ENCODE results near the gene NRG2.
A peak's percentile ranks its signal among the peaks of the same experiment; 100 is the strongest.

DNA sequence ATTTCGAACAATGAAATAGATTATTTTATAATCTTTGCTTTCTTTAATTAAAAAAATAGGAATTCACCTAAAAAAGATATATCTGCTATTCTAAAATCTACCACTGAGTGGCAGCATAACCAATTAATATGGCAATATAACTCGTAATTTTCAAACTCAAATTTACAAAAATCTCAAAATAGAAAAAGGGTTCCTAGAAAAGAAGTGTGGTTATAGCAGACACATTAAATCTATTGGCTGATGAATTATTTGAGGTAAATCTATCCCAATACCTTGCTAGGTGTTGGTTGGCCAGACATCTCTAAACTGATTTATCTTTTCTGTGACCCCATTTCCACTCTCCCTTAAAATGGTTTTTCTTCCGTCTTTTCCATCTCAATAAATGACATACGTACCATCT lies 30.2 kb upstream of the NRG2 start:
- TF ChIP-seq, protein P1, sequence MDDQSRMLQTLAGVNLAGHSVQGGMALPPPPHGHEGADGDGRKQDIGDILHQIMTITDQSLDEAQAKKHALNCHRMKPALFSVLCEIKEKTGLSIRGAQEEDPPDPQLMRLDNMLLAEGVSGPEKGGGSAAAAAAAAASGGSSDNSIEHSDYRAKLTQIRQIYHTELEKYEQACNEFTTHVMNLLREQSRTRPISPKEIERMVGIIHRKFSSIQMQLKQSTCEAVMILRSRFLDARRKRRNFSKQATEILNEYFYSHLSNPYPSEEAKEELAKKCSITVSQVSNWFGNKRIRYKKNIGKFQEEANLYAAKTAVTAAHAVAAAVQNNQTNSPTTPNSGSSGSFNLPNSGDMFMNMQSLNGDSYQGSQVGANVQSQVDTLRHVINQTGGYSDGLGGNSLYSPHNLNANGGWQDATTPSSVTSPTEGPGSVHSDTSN (IDR thresholded peaks at IDR 0.05), result no peak
- TF ChIP-seq, protein P2, sequence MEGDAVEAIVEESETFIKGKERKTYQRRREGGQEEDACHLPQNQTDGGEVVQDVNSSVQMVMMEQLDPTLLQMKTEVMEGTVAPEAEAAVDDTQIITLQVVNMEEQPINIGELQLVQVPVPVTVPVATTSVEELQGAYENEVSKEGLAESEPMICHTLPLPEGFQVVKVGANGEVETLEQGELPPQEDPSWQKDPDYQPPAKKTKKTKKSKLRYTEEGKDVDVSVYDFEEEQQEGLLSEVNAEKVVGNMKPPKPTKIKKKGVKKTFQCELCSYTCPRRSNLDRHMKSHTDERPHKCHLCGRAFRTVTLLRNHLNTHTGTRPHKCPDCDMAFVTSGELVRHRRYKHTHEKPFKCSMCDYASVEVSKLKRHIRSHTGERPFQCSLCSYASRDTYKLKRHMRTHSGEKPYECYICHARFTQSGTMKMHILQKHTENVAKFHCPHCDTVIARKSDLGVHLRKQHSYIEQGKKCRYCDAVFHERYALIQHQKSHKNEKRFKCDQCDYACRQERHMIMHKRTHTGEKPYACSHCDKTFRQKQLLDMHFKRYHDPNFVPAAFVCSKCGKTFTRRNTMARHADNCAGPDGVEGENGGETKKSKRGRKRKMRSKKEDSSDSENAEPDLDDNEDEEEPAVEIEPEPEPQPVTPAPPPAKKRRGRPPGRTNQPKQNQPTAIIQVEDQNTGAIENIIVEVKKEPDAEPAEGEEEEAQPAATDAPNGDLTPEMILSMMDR (IDR thresholded peaks at IDR 0.05), result peak; percentile 73
- TF ChIP-seq CHD2 (IDR thresholded peaks at IDR 0.05; ENCODE audit: low read length, partially characterized antibody) (no peak), ZSCAN20 (CRISPR knock-in tag; IDR thresholded peaks at IDR 0.05) (no peak), HDAC2 (IDR thresholded peaks at IDR 0.05) (no peak), EHMT2 (IDR thresholded peaks at IDR 0.05; ENCODE audit: low read depth) (no peak), CEBPB (IDR thresholded peaks at IDR 0.05) (no peak), POLR2A (IDR thresholded peaks at IDR 0.05; ENCODE audit: low read length) (no peak), HOXB5 (CRISPR knock-in tag; IDR thresholded peaks at IDR 0.05) (no peak)
- TF ChIP-seq, protein P3, sequence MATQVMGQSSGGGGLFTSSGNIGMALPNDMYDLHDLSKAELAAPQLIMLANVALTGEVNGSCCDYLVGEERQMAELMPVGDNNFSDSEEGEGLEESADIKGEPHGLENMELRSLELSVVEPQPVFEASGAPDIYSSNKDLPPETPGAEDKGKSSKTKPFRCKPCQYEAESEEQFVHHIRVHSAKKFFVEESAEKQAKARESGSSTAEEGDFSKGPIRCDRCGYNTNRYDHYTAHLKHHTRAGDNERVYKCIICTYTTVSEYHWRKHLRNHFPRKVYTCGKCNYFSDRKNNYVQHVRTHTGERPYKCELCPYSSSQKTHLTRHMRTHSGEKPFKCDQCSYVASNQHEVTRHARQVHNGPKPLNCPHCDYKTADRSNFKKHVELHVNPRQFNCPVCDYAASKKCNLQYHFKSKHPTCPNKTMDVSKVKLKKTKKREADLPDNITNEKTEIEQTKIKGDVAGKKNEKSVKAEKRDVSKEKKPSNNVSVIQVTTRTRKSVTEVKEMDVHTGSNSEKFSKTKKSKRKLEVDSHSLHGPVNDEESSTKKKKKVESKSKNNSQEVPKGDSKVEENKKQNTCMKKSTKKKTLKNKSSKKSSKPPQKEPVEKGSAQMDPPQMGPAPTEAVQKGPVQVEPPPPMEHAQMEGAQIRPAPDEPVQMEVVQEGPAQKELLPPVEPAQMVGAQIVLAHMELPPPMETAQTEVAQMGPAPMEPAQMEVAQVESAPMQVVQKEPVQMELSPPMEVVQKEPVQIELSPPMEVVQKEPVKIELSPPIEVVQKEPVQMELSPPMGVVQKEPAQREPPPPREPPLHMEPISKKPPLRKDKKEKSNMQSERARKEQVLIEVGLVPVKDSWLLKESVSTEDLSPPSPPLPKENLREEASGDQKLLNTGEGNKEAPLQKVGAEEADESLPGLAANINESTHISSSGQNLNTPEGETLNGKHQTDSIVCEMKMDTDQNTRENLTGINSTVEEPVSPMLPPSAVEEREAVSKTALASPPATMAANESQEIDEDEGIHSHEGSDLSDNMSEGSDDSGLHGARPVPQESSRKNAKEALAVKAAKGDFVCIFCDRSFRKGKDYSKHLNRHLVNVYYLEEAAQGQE (IDR thresholded peaks at IDR 0.05), result no peak

Data from A549 (cell line).